Esophagus muscularis mucosa (tissue), 4 donors: ENCODE measurements around the gene C1orf74. TPM values are rescaled to one million over a fixed set of nuclear protein-coding genes. Genes with fewer than 3 reads are reported as not detected.

Experiments used
- DNase-seq: peaks from one replicate; pipeline ENCODE4 v3.0.0-alpha.2; 2017; ENCODE audit errors: extremely low spot score
- H3K27ac ChIP-seq, 4 donors: fragments of 200-600 bp; sonication (generic); replicated peaks in 1 of 4; 1 replicate in 3 of 4; 2 replicates in 1 of 4; pipeline ENCODE4 v1.5.1; 2016 to 2019; ENCODE audit warnings: mild to moderate bottlenecking in 1 of 4
- H3K27me3 ChIP-seq, 4 donors: fragments of 200-600 bp; sonication (generic); one replicate each; pipeline versions ENCODE4 v1.5.1 to v1.6.0; 2016 to 2019
- H3K36me3 ChIP-seq, 4 donors: fragments of 200-600 bp; sonication (generic); one replicate each; pipeline ENCODE4 v1.5.1; 2016 to 2019
- H3K4me1 ChIP-seq, 4 donors: fragments of 200-600 bp; sonication (generic); one replicate each; pipeline ENCODE4 v1.5.1; 2016 to 2019
- H3K4me3 ChIP-seq, 4 donors: fragments of 200-600 bp; sonication (generic); 1 replicate in 2 of 4; 2 replicates in 2 of 4; pipeline ENCODE4 v1.5.1; 2016 to 2019; ENCODE audit warnings: mild to moderate bottlenecking in 4 of 4, moderate library complexity in 1 of 4
- H3K9me3 ChIP-seq, 4 donors: fragments of 200-600 bp; sonication (generic); 1 replicate in 3 of 4; 2 replicates in 1 of 4; pipeline ENCODE4 v1.5.1; 2016 to 2019
- EP300 ChIP-seq: sonication (generic); formaldehyde crosslinking; IDR thresholded peaks from one replicate; pipeline ENCODE4 v1.6.1; 2017; ENCODE audit warnings: antibody characterized with exemption
- POLR2A ChIP-seq: fragments of 450-650 bp; IDR thresholded peaks from one replicate; pipeline ENCODE4 v1.6.1; 2017; ENCODE audit warnings: antibody characterized with exemption, moderate library complexity, mild to moderate bottlenecking, low read depth
- POLR2AphosphoS5 ChIP-seq, 2 donors: sonication (generic); formaldehyde crosslinking; IDR thresholded peaks; one replicate each; pipeline ENCODE4 v1.6.1; 2017; ENCODE audit warnings: antibody characterized with exemption in 2 of 2
- WGBS: methylation state at CpG from one replicate; pipeline ENCODE4 v1.1.5; 2018; 5-methylcytosine and 5-hydroxymethylcytosine counted together
- intact Hi-C: fragments of 100-400 bp; cut with DNase I; formaldehyde crosslinking; loops from one replicate; pipeline ENCODE4 v1.15.1; 2023
- total RNA-seq, 4 donors: library from RNA; depleted of rRNA; stranded (reverse); fragments of >200 nt; gene quantifications; one replicate each; pipeline versions ENCODE4 v1.1.0 to v1.2.1, GENCODE V29; 2016
- TF ChIP-seq, protein P1 (sequence below), 3 experiments: fragments of 200-600 bp in 2 of 3; fragments of 450-650 bp in 1 of 3; sonication (generic) in 2 of 3; IDR thresholded peaks; one replicate each; pipeline ENCODE4 v1.5.1; 2017 to 2019; ENCODE audit warnings: antibody characterized with exemption in 3 of 3, mild to moderate bottlenecking in 2 of 3, moderate library complexity in 1 of 3

The C1orf74 gene
- total RNA-seq, 4 donors from 2014 or later = 0.42 to 1.6 (median 0.86) TPM

DNA sequence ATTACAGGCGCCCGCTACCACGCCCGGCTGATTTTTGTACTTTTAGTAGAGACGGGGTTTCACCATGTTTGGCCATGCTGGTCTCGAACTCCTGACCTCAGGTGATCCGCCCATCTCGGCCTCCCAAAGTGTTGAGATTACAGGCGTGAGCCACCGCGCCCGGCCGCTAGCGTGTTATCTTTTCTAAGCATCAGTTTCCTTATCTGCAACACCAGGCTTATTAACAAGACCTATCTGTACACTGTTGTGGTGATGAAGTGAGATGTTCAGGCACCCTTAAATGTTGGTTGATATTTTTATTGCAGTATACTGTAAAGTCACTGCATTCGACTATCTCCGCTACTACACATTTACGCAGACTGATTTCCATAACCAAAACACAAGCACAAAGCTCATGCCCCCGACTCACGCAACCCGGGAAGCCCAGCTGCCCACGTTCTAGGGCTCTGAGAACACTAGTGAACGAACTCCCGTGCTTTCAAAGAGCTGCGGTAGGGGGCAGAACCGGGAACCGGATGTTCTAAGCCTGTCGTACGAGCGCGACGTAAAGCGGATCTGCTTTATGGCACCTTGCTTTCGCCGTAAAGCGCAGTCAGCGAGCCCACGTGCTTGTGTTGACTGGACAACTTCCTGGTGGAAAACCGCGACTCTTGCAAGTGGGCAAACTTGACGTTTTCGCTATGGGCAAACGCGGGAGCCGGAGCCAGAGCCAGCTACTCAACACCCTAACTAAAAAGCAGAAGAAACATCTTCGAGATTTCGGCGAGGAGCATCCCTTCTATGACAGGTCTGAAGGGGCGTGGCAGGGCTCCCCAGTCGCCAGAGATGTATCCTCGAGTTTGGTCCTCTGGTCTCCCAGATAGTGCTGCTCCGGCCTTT lies 43.3 kb upstream of the C1orf74 start, which contains the start of gene UTP25:
TSS of gene UTP25 (plus strand) at position 589 of the 879 bp plus-strand sequence. CDS start at position 681, 92 bp downstream.
- H3K27me3 ChIP-seq = no peaks in the 10 kb centered on the region
- H3K27ac ChIP-seq = peak within 1 kb of the TSS; percentile 64 to 74 (median 72)
- WGBS = 35% methylated on average over 28 of the region's 51 CpGs
- H3K4me1 ChIP-seq = peaks cover 12 to 21% (median 19%) of the 10 kb centered on the region in 4 donors
- H3K9me3 ChIP-seq = no peaks in the 10 kb centered on the region
- intact Hi-C loops = loop anchor here (2.0 kb wide), 1 partner anchor 41 kb away; no protein-coding TSS in a partner anchor
- TF ChIP-seq POLR2A = no peak
- no peak for TF ChIP-seq EP300
- TF ChIP-seq, protein P1, sequence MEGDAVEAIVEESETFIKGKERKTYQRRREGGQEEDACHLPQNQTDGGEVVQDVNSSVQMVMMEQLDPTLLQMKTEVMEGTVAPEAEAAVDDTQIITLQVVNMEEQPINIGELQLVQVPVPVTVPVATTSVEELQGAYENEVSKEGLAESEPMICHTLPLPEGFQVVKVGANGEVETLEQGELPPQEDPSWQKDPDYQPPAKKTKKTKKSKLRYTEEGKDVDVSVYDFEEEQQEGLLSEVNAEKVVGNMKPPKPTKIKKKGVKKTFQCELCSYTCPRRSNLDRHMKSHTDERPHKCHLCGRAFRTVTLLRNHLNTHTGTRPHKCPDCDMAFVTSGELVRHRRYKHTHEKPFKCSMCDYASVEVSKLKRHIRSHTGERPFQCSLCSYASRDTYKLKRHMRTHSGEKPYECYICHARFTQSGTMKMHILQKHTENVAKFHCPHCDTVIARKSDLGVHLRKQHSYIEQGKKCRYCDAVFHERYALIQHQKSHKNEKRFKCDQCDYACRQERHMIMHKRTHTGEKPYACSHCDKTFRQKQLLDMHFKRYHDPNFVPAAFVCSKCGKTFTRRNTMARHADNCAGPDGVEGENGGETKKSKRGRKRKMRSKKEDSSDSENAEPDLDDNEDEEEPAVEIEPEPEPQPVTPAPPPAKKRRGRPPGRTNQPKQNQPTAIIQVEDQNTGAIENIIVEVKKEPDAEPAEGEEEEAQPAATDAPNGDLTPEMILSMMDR (IDR thresholded peaks at IDR 0.05) = peak; percentile 74 to 87 (median 76)
- peak; percentile 83 to 98 for TF ChIP-seq POLR2AphosphoS5 (IDR thresholded peaks at IDR 0.05)
- H3K4me3 ChIP-seq = peak within 1 kb of the TSS; percentile 67 to 86 (median 82)
- H3K36me3 ChIP-seq = peaks cover 6 to 24% (median 16%) of the 10 kb centered on the region in 4 donors
- peak; percentile 97 for DNase-seq

DNA sequence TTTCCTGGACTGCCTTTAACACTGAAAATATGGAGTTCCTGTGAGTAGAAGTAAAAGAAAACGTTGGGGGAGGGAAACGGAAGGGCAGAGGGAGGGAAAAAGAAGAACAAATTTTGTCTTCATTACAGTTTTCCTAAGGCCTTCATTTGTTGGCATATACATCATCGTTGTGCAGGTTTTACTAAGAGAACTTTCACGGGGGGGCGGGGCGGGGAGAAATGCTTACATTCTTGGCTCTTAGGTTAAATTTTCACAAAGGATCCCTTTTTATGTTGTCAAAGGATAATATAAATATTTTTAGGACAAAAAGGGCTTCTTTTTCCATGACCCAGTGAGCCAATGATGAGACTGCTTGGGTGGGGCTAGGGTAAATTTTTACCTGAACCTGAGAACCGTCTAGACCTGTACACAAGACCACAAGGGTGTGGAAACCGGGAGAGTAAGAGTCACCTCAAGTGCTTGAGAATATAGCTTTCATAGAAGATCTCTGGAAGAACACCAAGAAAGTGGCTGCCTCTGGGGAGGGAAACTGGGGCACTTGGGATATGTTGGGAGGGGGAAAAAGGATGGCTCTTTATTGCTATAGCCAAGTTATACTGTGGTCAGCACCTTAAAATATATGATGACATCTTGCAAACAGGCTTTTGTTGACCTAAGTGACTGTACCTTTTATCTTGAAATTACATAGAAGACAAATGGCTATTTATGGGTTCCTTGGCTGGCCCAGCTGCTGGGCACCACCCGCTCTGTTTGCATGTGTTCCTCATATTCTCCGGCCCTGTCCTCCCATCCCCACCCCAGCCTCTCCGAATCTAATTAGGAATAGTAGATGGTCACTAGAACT lies 41.5 kb upstream of the C1orf74 start:
- H3K27ac ChIP-seq = no peak overlapping the region
- H3K9me3 ChIP-seq = no peaks in the 10 kb centered on the region
- no peak overlapping the region for H3K4me3 ChIP-seq
- H3K36me3 ChIP-seq = peaks cover 0 to 7% (median 2%) of the 10 kb centered on the region in 4 donors
- H3K4me1 ChIP-seq = peaks cover 12 to 21% (median 19%) of the 10 kb centered on the region in 4 donors
- no peaks in the 10 kb centered on the region for H3K27me3 ChIP-seq
- TF ChIP-seq EP300 = no peak
- TF ChIP-seq, protein P1 (IDR thresholded peaks at IDR 0.05) = no peak
- no peak for TF ChIP-seq POLR2AphosphoS5 (IDR thresholded peaks at IDR 0.05)
- TF ChIP-seq POLR2A = no peak
- 82% methylated on average over 11 of the region's 11 CpGs for WGBS
- DNase-seq = peak; percentile 91
- intact Hi-C loops = loop anchor here (2.0 kb wide), 1 partner anchor 39 kb away; no protein-coding TSS in a partner anchor

DNA sequence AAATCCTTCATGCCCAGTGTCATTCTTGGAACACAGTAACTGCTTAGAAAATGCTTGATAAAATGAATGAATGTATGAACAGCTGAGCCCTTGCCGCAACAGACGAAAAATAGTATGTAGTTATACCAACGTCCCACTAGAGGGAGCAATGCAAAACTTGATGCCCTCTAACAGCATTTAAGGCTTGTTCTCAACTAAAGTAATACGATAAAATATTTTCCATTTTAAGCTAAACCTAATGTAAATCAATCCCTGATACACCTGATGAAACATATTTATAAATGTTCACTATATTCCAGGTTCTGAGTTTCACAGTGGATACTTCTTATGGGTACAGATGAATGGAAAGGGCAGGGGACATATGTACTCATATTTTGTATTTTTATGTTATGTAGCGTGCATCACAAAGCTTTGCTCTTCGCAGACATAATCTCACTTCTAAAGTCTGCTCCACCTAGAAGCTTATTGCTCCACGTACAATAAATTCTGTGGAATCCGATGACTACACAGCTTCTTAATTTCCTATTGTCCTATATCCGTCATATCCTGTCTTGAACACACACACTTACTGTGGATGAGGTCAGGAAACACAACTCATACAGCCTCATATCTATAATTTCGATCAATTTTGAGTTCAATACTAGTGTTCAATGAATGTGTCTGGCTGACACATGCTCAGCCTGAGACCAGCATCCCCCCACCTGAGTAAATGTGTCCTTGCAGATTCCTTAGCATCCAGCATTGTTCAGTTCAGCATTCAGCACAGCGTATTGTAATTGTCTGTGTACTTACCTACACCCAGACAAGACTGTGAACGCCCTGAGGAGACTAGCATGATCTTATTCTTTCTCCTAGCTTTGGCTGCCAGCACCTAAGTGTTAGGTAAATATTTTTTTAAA lies 39.0 kb upstream of the C1orf74 start:
- intact Hi-C loops = no loop called here
- peaks cover 0 to 7% (median 0%) of the 10 kb centered on the region in 4 donors for H3K27me3 ChIP-seq
- 40% methylated on average over 12 of the region's 12 CpGs for WGBS
- H3K36me3 ChIP-seq = no peaks in the 10 kb centered on the region
- H3K27ac ChIP-seq = no peak overlapping the region
- TF ChIP-seq POLR2A (no peak), POLR2AphosphoS5 (IDR thresholded peaks at IDR 0.05) (no peak), EP300 (no peak)
- TF ChIP-seq, protein P1 (IDR thresholded peaks at IDR 0.05) = peak; percentile 52 to 77 (median 55)
- H3K9me3 ChIP-seq = no peaks in the 10 kb centered on the region
- peak; percentile 68 for DNase-seq
- peaks cover under 1 to 7% (median 5%) of the 10 kb centered on the region in 4 donors for H3K4me1 ChIP-seq
- H3K4me3 ChIP-seq = no peak overlapping the region

DNA sequence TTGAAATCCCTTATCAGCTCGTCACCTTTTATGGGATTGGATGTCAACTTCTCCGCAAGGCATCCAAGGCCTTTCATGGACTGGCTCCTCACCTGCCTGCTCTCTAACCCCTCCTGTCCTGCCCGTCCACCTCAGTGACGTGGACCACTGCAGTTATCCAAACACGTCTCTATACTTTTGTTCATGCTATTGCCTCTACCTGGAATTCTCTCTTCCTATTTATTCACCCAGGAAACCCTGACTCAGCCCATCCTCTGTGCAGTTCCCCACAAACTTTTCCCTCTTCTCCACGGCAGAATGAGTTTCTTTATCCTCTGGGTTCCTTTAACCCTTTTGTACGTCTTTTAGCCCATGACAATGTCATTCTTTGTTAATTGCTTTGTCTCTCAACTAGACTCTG lies 38.3 kb upstream of the C1orf74 start:
- Histone ChIP-seq H3K4me3 (no peak overlapping the region), H3K27me3 (peaks cover 0 to 7% (median 0%) of the 10 kb centered on the region in 4 donors), H3K27ac (no peak overlapping the region), H3K36me3 (no peaks in the 10 kb centered on the region), H3K9me3 (no peaks in the 10 kb centered on the region), H3K4me1 (peaks cover 0 to 5% (median 4%) of the 10 kb centered on the region in 4 donors)
- WGBS = 68% methylated on average over 7 of the region's 7 CpGs
- no peak for DNase-seq
- intact Hi-C loops = no loop called here
- no peak for TF ChIP-seq POLR2A
- no peak for TF ChIP-seq EP300
- TF ChIP-seq, protein P1 (IDR thresholded peaks at IDR 0.05) = no peak
- TF ChIP-seq POLR2AphosphoS5 (IDR thresholded peaks at IDR 0.05) = no peak
